ENCODE results near the gene LRFN4. TPM values are rescaled to one million over a fixed set of nuclear protein-coding genes. Genes with fewer than 3 reads are reported as not detected.

LRFN4 gene
- polyA plus RNA-seq, 3 donors, result 1.0 to 7.7 (median 1.7) TPM

- DNase-seq, result no peak
- H3K9me3 Mint-ChIP-seq, result no peaks in the 10 kb centered on the region
- peaks cover 7% of the 10 kb centered on the region for H3K4me1 Mint-ChIP-seq
- H3K9me3 ChIP-seq (replicated peaks in 1 of 2; ENCODE audit: control insufficient read depth in 1 of 2, insufficient read depth in 1 of 2, low read length in 2 of 2), result no peaks in the 10 kb centered on the region
- H3K4me3 Mint-ChIP-seq, result no peak overlapping the region
- H4K20me1 ChIP-seq (ENCODE audit: insufficient read depth, low read length), result no peaks in the 10 kb centered on the region
- no peaks in the 10 kb centered on the region for H3K79me2 ChIP-seq (ENCODE audit: insufficient read depth, low read length)
- no peak overlapping the region for H3K9ac ChIP-seq (ENCODE audit: insufficient read depth, low read length, poor library complexity, severe bottlenecking)
- H2AFZ ChIP-seq (ENCODE audit: insufficient read depth, low read depth, low read length, poor library complexity, severe bottlenecking), result no peak overlapping the region
- H3K27me3 ChIP-seq (ENCODE audit: control insufficient read depth in 2 of 2, insufficient read depth in 2 of 2, low read length in 2 of 2), result no peaks in the 10 kb centered on the region
- no peak for TF ChIP-seq CTCF (IDR thresholded peaks at IDR 0.05)
- H3K4me2 ChIP-seq (replicated peaks; ENCODE audit: extremely low read depth, low read length, poor library complexity, severe bottlenecking), result no peak overlapping the region
- H3K36me3 Mint-ChIP-seq, result no peaks in the 10 kb centered on the region
- no peaks in the 10 kb centered on the region for H3K4me1 ChIP-seq (ENCODE audit: control insufficient read depth in 1 of 2, insufficient read depth in 2 of 2, low read length in 2 of 2)
- H3K27me3 Mint-ChIP-seq (ENCODE audit: low read depth in 3 of 3), result peaks cover 4 to 18% (median 9%) of the 10 kb centered on the region in 3 donors
- intact Hi-C loops (cut with micrococcal nuclease), result no loop called here
- no peak overlapping the region for H3K4me3 ChIP-seq (replicated peaks in 1 of 3; ENCODE audit: low read depth in 2 of 3, low read length in 3 of 3)
- no peak overlapping the region for H3K27ac Mint-ChIP-seq
- 89% methylated on average over 2 of the region's 2 CpGs for WGBS (ENCODE audit: insufficient coverage)
- no peaks in the 10 kb centered on the region for H3K36me3 ChIP-seq (replicated peaks in 1 of 2; ENCODE audit: control insufficient read depth in 1 of 2, insufficient read depth in 2 of 2, low read length in 2 of 2)
- no peak overlapping the region for H3K27ac ChIP-seq (ENCODE audit: low read depth in 1 of 2, low read length in 2 of 2)
Observed at GRCh38 chr11:66894141-66894540, 37.3 kb downstream of the LRFN4 start.

DNA sequence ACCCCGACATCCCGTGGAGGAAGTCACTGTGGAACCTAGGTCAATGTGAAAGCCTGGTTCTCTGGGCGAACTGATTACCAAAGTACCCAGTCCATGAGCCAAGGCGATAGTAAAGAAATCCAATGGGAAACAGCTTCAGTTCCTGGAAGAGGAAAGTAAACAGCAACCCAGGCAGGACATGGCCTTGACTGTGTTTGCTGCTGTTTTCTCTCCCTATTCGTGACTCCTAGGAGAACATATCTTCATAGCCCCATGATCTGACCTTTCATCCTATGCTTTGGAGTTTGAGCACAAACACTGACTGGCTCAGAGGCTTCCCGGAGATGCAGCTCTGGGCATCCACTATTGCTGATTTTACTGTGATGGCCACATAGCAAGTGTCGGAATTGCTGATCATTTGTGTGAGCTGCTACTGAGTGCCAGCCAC lies 45.1 kb downstream of the LRFN4 start:
- no peaks in the 10 kb centered on the region for H3K36me3 Mint-ChIP-seq
- WGBS (ENCODE audit: insufficient coverage), result 96% methylated on average over 7 of the region's 7 CpGs
- no peak overlapping the region for H3K27ac ChIP-seq (ENCODE audit: low read depth in 1 of 2, low read length in 2 of 2)

More for the DNA sequence above, 45.1 kb downstream of the LRFN4 start:
- no peak overlapping the region for H2AFZ ChIP-seq (ENCODE audit: insufficient read depth, low read depth, low read length, poor library complexity, severe bottlenecking)
- Mint-ChIP-seq H3K4me3 (no peak overlapping the region), H3K27me3 (ENCODE audit: low read depth in 3 of 3) (peaks cover 2 to 17% (median 9%) of the 10 kb centered on the region in 3 donors), H3K4me1 (no peaks in the 10 kb centered on the region), H3K27ac (no peak overlapping the region), H3K9me3 (no peaks in the 10 kb centered on the region)
- H3K36me3 ChIP-seq (replicated peaks in 1 of 2; ENCODE audit: control insufficient read depth in 1 of 2, insufficient read depth in 2 of 2, low read length in 2 of 2), result no peaks in the 10 kb centered on the region
- no peaks in the 10 kb centered on the region for H3K79me2 ChIP-seq (ENCODE audit: insufficient read depth, low read length)
- H3K9ac ChIP-seq (ENCODE audit: insufficient read depth, low read length, poor library complexity, severe bottlenecking), result no peak overlapping the region
- H3K27me3 ChIP-seq (ENCODE audit: control insufficient read depth in 2 of 2, insufficient read depth in 2 of 2, low read length in 2 of 2), result no peaks in the 10 kb centered on the region
- H4K20me1 ChIP-seq (ENCODE audit: insufficient read depth, low read length), result no peaks in the 10 kb centered on the region
- H3K4me3 ChIP-seq (replicated peaks in 1 of 3; ENCODE audit: low read depth in 2 of 3, low read length in 3 of 3), result no peak overlapping the region
- no peak overlapping the region for H3K4me2 ChIP-seq (replicated peaks; ENCODE audit: extremely low read depth, low read length, poor library complexity, severe bottlenecking)
- no peaks in the 10 kb centered on the region for H3K4me1 ChIP-seq (ENCODE audit: control insufficient read depth in 1 of 2, insufficient read depth in 2 of 2, low read length in 2 of 2)
- no peaks in the 10 kb centered on the region for H3K9me3 ChIP-seq (replicated peaks in 1 of 2; ENCODE audit: control insufficient read depth in 1 of 2, insufficient read depth in 1 of 2, low read length in 2 of 2)
- DNase-seq, result no peak
- TF ChIP-seq CTCF (IDR thresholded peaks at IDR 0.05), result no peak
- intact Hi-C loops (cut with micrococcal nuclease), result no loop called here
